Body of pancreas (tissue), 4 donors: ENCODE results near the gene TTLL10. TPM values are rescaled to one million over a fixed set of nuclear protein-coding genes. Genes with fewer than 3 reads are reported as not detected.

Experiments used
- ATAC-seq: fragments of 150-250 bp; one replicate; pipeline ENCODE4 v1.9.1; 2016
- DNase-seq, 4 donors: peaks; one replicate each; pipeline ENCODE4 v3.0.0-alpha.2; 2019
- H3K27ac ChIP-seq, 4 donors: fragments of 200-600 bp; sonication (generic); 1 replicate in 3 of 4; 2 replicates in 1 of 4; pipeline versions ENCODE4 v1.5.1 to v1.6.1; 2016 to 2019; ENCODE audit warnings: mild to moderate bottlenecking in 1 of 4, mixed read lengths in 1 of 4, moderate library complexity in 1 of 4
- H3K27me3 ChIP-seq, 2 donors: fragments of 200-600 bp; sonication (generic); one replicate each; pipeline ENCODE4 v1.6.0; 2016; ENCODE audit warnings: mild to moderate bottlenecking in 1 of 2
- H3K36me3 ChIP-seq, 2 donors: fragments of 200-600 bp; sonication (generic); replicated peaks in 1 of 2; 2 replicates each; pipeline ENCODE4 v1.5.1; 2016; ENCODE audit warnings: low read depth in 2 of 2; ENCODE audit not compliant: insufficient read depth in 1 of 2
- H3K4me1 ChIP-seq: fragments of 200-600 bp; sonication (generic); one replicate; pipeline ENCODE4 v1.6.0; 2016
- H3K4me3 ChIP-seq, 2 donors: fragments of 200-600 bp; sonication (generic); 1 replicate in 1 of 2; 2 replicates in 1 of 2; pipeline ENCODE4 v1.5.1; 2016 to 2019
- H3K9me3 ChIP-seq, 3 donors: fragments of 200-600 bp; sonication (generic); 1 replicate in 2 of 3; 2 replicates in 1 of 3; pipeline ENCODE4 v1.5.1; 2016
- POLR2A ChIP-seq, 3 donors: fragments of 450-650 bp; IDR thresholded peaks; one replicate each; pipeline ENCODE4 v1.6.1; 2016; ENCODE audit warnings: antibody characterized with exemption in 3 of 3, mild to moderate bottlenecking in 2 of 3
- WGBS, 2 donors: methylation state at CpG; one replicate each; pipeline ENCODE4 v1.1.5; 2017; 5-methylcytosine and 5-hydroxymethylcytosine counted together
- intact Hi-C: fragments of 100-400 bp; cut with DNase I; formaldehyde crosslinking; loops from one replicate; pipeline ENCODE4 v1.15.1; 2023
- total RNA-seq, 2 donors: library from RNA; depleted of rRNA; stranded (reverse); fragments of >200 nt; gene quantifications; one replicate each; pipeline ENCODE4 v1.1.0, GENCODE V29; 2016
- TF ChIP-seq, protein P1 (sequence below), 7 experiments: fragments of 450-650 bp in 4 of 7; fragments of 200-600 bp in 3 of 7; sonication (generic) in 3 of 7; IDR thresholded peaks; one replicate each; pipeline ENCODE4 v1.5.1; 2016 to 2019; ENCODE audit warnings: antibody characterized with exemption in 7 of 7

The TTLL10 gene
- total RNA-seq, 2 donors from 2014 or later: 0.66 to 0.78 TPM

DNA sequence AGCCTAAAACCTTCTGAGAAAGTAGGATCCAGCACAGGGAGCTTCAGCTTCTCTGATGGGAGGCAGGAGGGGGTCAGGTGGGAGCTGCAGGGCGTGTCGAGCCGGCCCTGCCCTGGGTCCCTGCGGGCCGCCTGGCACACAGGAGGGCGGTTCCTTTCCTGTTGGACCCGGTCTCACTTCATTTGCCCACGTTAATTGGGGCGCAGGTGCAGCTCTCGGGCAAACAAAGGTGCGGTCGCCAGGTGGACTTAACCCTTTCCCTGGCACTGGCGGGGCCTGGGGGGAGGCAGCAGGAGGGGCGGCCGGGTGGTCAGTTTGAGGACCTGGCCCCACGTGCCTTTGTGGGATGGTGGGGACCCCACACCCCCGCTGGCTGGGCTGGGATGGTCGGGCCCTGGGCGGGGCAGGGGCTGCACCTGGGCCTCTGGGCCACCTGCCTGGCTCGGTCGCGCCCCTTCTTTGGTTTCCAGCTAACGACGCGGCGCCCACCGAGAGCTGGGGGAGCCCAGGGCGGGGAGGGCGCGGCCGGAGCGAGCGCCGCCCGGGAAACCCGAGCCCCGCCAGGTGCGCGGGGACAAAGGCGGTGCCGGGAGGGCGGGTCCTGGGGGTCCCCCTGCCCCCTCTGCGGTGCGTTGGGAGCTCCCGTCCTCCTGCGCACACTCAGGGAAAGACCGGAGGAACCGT, 37.0 kb upstream of the TTLL10 start:
- H3K4me3 ChIP-seq: no peak overlapping the region
- 21 to 22% methylated on average over 6 to 27 of the region's 48 CpGs for WGBS, 2 donors
- TF ChIP-seq, protein P1, sequence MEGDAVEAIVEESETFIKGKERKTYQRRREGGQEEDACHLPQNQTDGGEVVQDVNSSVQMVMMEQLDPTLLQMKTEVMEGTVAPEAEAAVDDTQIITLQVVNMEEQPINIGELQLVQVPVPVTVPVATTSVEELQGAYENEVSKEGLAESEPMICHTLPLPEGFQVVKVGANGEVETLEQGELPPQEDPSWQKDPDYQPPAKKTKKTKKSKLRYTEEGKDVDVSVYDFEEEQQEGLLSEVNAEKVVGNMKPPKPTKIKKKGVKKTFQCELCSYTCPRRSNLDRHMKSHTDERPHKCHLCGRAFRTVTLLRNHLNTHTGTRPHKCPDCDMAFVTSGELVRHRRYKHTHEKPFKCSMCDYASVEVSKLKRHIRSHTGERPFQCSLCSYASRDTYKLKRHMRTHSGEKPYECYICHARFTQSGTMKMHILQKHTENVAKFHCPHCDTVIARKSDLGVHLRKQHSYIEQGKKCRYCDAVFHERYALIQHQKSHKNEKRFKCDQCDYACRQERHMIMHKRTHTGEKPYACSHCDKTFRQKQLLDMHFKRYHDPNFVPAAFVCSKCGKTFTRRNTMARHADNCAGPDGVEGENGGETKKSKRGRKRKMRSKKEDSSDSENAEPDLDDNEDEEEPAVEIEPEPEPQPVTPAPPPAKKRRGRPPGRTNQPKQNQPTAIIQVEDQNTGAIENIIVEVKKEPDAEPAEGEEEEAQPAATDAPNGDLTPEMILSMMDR (IDR thresholded peaks at IDR 0.05): no peak
- TF ChIP-seq POLR2A (IDR thresholded peaks at IDR 0.05): no peak
- peak overlapping the region in 2 of 4 donors; percentile 37 to 65 for H3K27ac ChIP-seq
- intact Hi-C loops: no loop called here
- DNase-seq (peak in 3 of 4 donors; percentile 21 to 40 (median 27)), ATAC-seq (peak; percentile 21)
- peaks cover 24% of the 10 kb centered on the region for H3K4me1 ChIP-seq
- no peaks in the 10 kb centered on the region for H3K36me3 ChIP-seq
- H3K9me3 ChIP-seq: no peaks in the 10 kb centered on the region
- H3K27me3 ChIP-seq: no peaks in the 10 kb centered on the region

DNA sequence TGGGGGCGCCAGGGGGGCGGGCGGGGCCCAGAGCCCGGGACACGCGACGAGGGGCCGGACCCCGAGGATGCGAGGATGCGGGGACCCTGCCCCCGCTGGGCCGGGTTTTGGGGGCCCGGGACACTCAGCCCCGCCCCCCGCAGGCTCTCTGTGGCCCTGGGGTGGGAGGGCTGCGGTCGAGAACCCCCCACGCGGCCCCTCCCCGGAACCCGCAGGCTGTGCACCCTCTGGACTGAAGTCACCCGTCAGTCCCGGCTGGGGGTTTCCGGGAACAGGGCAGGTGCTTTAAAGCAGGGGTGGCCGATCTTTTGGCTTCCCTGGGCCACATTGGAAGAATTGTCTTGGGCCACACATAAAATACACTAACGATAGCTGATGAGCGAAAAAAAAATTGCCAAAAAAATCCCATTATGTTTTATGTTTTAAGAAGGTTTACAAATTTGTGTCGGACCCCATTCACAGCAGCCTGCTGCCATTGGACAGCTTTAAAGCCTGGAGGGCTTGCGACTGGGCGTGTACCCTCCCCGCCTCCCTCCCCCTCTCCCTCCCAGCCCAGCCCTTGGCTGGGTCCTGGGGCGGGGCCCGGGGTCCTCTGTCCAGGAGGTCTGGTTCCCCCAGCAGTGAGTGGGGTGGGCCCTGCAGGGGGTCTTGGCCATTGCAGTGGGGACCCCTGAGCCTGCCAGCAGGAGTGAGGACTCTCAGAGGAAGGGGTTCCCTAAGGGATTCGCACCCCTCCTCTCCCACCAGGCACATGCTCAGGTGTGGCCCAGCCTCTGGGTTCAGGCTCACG, 36.2 kb upstream of the TTLL10 start:
- TF ChIP-seq, protein P1 (IDR thresholded peaks at IDR 0.05): no peak
- TF ChIP-seq POLR2A (IDR thresholded peaks at IDR 0.05): no peak
- no peak for ATAC-seq
- Histone ChIP-seq H3K27me3 (no peaks in the 10 kb centered on the region), H3K36me3 (no peaks in the 10 kb centered on the region), H3K4me3 (no peak overlapping the region), H3K9me3 (no peaks in the 10 kb centered on the region), H3K27ac (peak overlapping the region in 1 of 4 donors; percentile 65), H3K4me1 (peaks cover 16% of the 10 kb centered on the region)
- DNase-seq: no peak
- intact Hi-C loops: no loop called here
- 22 to 37% methylated on average over 11 to 35 of the region's 36 CpGs for WGBS, 2 donors

DNA sequence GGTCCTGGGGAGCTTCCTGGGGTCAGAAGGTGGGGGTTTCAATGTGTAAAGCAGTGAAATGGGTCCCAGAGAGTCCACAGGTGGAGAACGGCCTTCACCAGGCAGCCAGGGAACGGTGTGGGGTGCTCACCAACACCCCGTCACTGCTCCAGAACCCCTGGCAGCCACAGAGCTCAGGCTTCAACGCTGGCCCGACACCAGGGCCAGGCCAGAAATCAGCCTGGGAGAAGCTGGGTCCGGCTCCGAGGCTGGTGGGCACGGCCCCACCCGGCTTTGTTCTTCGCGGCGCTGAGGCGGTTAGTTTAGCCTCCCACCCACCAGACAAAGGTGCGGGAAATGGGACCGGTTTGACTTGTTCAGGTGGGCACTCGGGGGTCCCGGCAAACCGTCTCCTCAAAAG, 33.0 kb upstream of the TTLL10 start:
- H3K4me3 ChIP-seq: no peak overlapping the region
- DNase-seq (no peak), ATAC-seq (no peak)
- H3K9me3 ChIP-seq: no peaks in the 10 kb centered on the region
- intact Hi-C loops: no loop called here
- peaks cover 4% of the 10 kb centered on the region for H3K4me1 ChIP-seq
- 56 to 76% methylated on average over 13 to 18 of the region's 18 CpGs for WGBS, 2 donors
- TF ChIP-seq, protein P1 (IDR thresholded peaks at IDR 0.05): no peak
- no peak for TF ChIP-seq POLR2A (IDR thresholded peaks at IDR 0.05)
- no peak overlapping the region for H3K27ac ChIP-seq
- no peaks in the 10 kb centered on the region for H3K36me3 ChIP-seq
- H3K27me3 ChIP-seq: no peaks in the 10 kb centered on the region

DNA sequence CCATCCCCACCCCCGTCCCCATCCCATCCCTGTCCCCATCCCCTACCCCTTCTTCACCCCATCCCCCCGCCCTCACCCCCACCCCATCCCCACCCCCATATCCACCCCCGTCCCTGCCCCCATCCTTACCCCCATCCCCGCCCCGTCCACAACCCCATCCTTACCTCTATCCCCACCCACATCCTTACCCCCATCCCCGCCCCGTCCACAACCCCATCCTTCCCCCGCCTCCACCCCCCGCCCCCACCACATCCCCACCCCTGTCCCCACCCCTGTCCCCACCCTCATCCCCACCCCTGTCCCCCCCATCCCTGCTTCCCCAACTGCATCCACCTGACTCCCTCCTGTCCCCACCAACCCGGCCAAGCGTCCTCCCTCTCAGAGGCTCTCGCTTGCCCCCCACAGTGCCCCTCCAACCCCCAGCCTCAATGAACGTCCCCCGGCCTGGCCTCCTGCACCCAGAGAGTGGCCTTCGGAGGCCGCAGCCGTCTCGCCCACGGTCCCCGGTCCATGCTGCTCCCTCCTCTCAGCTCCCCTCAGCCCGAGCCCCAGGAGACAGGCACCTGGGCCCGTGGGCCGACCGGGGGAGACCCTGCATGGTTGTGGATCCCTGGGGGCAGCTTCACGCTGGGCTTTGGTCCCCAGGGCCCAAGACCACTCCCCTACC, 32.3 kb upstream of the TTLL10 start:
- Histone ChIP-seq H3K27me3 (no peaks in the 10 kb centered on the region), H3K36me3 (no peaks in the 10 kb centered on the region), H3K9me3 (no peaks in the 10 kb centered on the region), H3K4me1 (peaks cover under 1% of the 10 kb centered on the region), H3K4me3 (no peak overlapping the region), H3K27ac (no peak overlapping the region)
- intact Hi-C loops: no loop called here
- ATAC-seq (no peak), DNase-seq (no peak)
- no peak for TF ChIP-seq POLR2A (IDR thresholded peaks at IDR 0.05)
- TF ChIP-seq, protein P1 (IDR thresholded peaks at IDR 0.05): no peak
- 80% methylated on average over 13 of the region's 25 CpGs; no CpG with 5 or more reads in 1 of the 2 donors for WGBS, 2 donors
